ENCODE results near the gene KIF1C. TPM values are rescaled to one million over a fixed set of nuclear protein-coding genes. Genes with fewer than 3 reads are reported as not detected.

Gene KIF1C
- 21.6 and 38.9 TPM in 2 replicates for total RNA-seq (2011; cell fraction: chromatin; rRNA removed; ENCODE audit: low replicate concordance)
- total RNA-seq (2011; cell fraction: nucleolus; rRNA removed), result 14.3 and 15.7 TPM in 2 replicates
- total RNA-seq (2011; cell fraction: nucleoplasm; rRNA removed), result 19.9 and 30.2 TPM in 2 replicates
- total RNA-seq (2014; rRNA removed) (24.6 and 32.9 TPM in 2 replicates), total RNA-seq (2014; rRNA removed; fragmentation: Illumina TruSeq; extraction: Trizol) (22.9 and 25.1 TPM in 2 replicates), total RNA-seq (2015; rRNA removed; fragmentation: Illumina TruSeq; extraction: Trizol) (25.1 and 25.8 TPM in 2 replicates), total RNA-seq (2021) (67.4 and 68.4 TPM in 2 replicates), polyA plus RNA-seq (2011; rRNA removed) (15.4 and 28.5 TPM in 2 replicates), polyA plus RNA-seq (2014; fragmentation: Illumina TruSeq; extraction: Trizol) (24.2 and 29.5 TPM in 2 replicates), polyA plus RNA-seq (2014; fragmentation: Nextera tagmentation; extraction: Ambion mirVana) (under 1 TPM; 0.38 to 0.48 TPM), polyA plus RNA-seq (2014; rRNA removed) (15.2 and 21.4 TPM in 2 replicates), polyA minus RNA-seq (2011; rRNA and poly(A)+ RNA removed) (24.6 and 34.2 TPM in 2 replicates), Bru-seq, nascent RNA (percentile 57 among the genes with signal in this experiment), BruChase-seq, experiment 1, labeled RNA remaining after a 2-hour chase (percentile 58 among the genes with signal in this experiment), BruChase-seq, experiment 2, labeled RNA remaining after a 6-hour chase (percentile 64 among the genes with signal in this experiment)
- polyA plus RNA-seq (2011; cell fraction: cytosol; rRNA removed), result 10.0 and 18.3 TPM in 2 replicates
- 20.7 and 22.6 TPM in 2 replicates for polyA plus RNA-seq (2011; cell fraction: nucleus; rRNA removed)
- polyA plus RNA-seq (2012), result 19.6 and 27.3 TPM in 2 replicates
- polyA minus RNA-seq (2011; cell fraction: cytosol; rRNA and poly(A)+ RNA removed), result 19.0 and 19.8 TPM in 2 replicates
- 3.4 and 4.6 TPM in 2 replicates for polyA minus RNA-seq (2011; cell fraction: nucleus; rRNA and poly(A)+ RNA removed)
- long read RNA-seq, experiment 1, full-length matches to known transcripts, result 23 of 122 reads
- long read RNA-seq, experiment 1, partial matches to known transcripts, result 84 of 122 reads
- long read RNA-seq, experiment 1, other reads (novel, unspliced or antisense), result 15 of 122 reads
- long read RNA-seq, experiment 2, full-length matches to known transcripts, result 2 of 84 reads
- long read RNA-seq, experiment 2, partial matches to known transcripts, result 49 of 84 reads
- long read RNA-seq, experiment 2, other reads (novel, unspliced or antisense), result 33 of 84 reads
- long read RNA-seq, experiment 3, partial matches to known transcripts, result 3 of 3 reads
- long read RNA-seq, experiment 3, other reads (novel, unspliced or antisense), result 0 of 3 reads

GRCh38 chr17:4997302-4998026 lies at the start of gene KIF1C, which contains the start of gene INCA1:
KIF1C (plus strand) TSS chr17:4997950; CDS start chr17:5000247, 2,297 bp downstream.
INCA1 (minus strand) TSS chr17:4997522; CDS start chr17:4994437, 3,085 bp downstream.
- Histone ChIP-seq H3K27ac (ENCODE audit: extremely low read depth, low read depth, low read length) (peak within 1 kb of the TSS; percentile 83), H3K36me3 (ENCODE audit: control insufficient read depth, insufficient read depth, low read length) (peaks cover 22% of the 10 kb centered on the region; the same call in 2 of the 3 replicates), H3K4me2 (ENCODE audit: insufficient read depth, low read length) (peak within 1 kb of the TSS; percentile 83), H3K9me1 (ENCODE audit: control insufficient read depth, insufficient read depth, low read length) (peaks cover 2% of the 10 kb centered on the region), H2AFZ (ENCODE audit: low read depth, low read length) (peak within 1 kb of the TSS; percentile 94), H3K4me1 (replicated peaks in 1 of 2; ENCODE audit: control insufficient read depth in 2 of 2, insufficient read depth in 2 of 2, low read length in 2 of 2) (peaks cover 11 to 34% of the 10 kb centered on the region in 2 experiments; a peak in 3 of 5 replicates), H3K4me3 (peak within 1 kb of the TSS; percentile 74), H3K9ac (ENCODE audit: insufficient read depth in 1 of 2, low read depth in 2 of 2, low read length in 2 of 2) (peak within 1 kb of the TSS; percentile 75 to 95), H3K79me2 (ENCODE audit: control insufficient read depth, insufficient read depth, low read length) (peaks cover 16% of the 10 kb centered on the region), H4K20me1 (replicated peaks; ENCODE audit: control insufficient read depth, insufficient read depth, low read length) (no peaks in the 10 kb centered on the region), H3K9me3 (replicated peaks; ENCODE audit: control insufficient read depth, insufficient read depth, low read depth, low read length) (no peaks in the 10 kb centered on the region), H3K27me3 (ENCODE audit: control insufficient read depth in 2 of 2, insufficient read depth in 2 of 2, low read length in 2 of 2) (no peaks in the 10 kb centered on the region)
- ChIA-PET POLR2A (interaction anchor here (0.6 to 1.3 kb wide), 5 partner anchors 9 to 64 kb away, joined by 3 to 13 read pairs (median 4); no protein-coding TSS in a partner anchor), CTCF (ENCODE audit: low intra/inter-chr PET ratio) (interaction anchor here (0.6 kb wide), 1 partner anchor 12 kb away, joined by 4 read pairs; no protein-coding TSS in a partner anchor)
- FAIRE-seq (no peak), DNase-seq (ENCODE audit: extremely low read depth in 1 of 4, low spot score in 3 of 4) (peak; percentile 90 to 94 (median 90)), ATAC-seq (peak; percentile 97)
- WGBS (ENCODE audit: insufficient coverage, low coverage, missing lambda C conversion rate), result 0% methylated on average over 5 of the region's 93 CpGs
- BruUV-seq (replicated peaks), result no TSS peak
- intact Hi-C loops (cut with micrococcal nuclease) (no loop called here), in situ Hi-C loops (cut with MboI) (no loop called here)
- TF ChIP-seq, protein P1, sequence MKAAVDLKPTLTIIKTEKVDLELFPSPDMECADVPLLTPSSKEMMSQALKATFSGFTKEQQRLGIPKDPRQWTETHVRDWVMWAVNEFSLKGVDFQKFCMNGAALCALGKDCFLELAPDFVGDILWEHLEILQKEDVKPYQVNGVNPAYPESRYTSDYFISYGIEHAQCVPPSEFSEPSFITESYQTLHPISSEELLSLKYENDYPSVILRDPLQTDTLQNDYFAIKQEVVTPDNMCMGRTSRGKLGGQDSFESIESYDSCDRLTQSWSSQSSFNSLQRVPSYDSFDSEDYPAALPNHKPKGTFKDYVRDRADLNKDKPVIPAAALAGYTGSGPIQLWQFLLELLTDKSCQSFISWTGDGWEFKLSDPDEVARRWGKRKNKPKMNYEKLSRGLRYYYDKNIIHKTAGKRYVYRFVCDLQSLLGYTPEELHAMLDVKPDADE (conservative IDR thresholded peaks at IDR 0.05; ENCODE audit: control insufficient read depth, low read depth, low read length), result no peak; the same call in 1 of the 2 replicates
- TF ChIP-seq NKRF (IDR thresholded peaks at IDR 0.05; ENCODE audit: borderline replicate concordance), result peak; percentile 67; the same call in 1 of the 2 replicates
- TF ChIP-seq KDM5B (IDR thresholded peaks at IDR 0.05; ENCODE audit: insufficient replicate concordance, low read depth, low read length), result no peak
- TF ChIP-seq MEF2D (tag; conservative IDR thresholded peaks at IDR 0.05; ENCODE audit: low read depth), result no peak
- TF ChIP-seq CXXC5 (CRISPR knock-in tag; IDR thresholded peaks at IDR 0.05), result peak; percentile 74
- peak; percentile 40 for TF ChIP-seq U2AF1 (optimal IDR thresholded peaks at IDR 0.05; ENCODE audit: low read depth, low read length)
- TF ChIP-seq HDAC1 (IDR thresholded peaks at IDR 0.05), result 0 out of 4 replicates have a peak, but pooled peaks of 1 of the 2 experiments have one; percentile 32
- peak; percentile 55 for TF ChIP-seq ATF7 (IDR thresholded peaks at IDR 0.05)
- no peak for TF ChIP-seq KLF13 (tag; IDR thresholded peaks at IDR 0.05; ENCODE audit: borderline replicate concordance, low read depth)
- TF ChIP-seq RBM34 (IDR thresholded peaks at IDR 0.05; ENCODE audit: borderline replicate concordance, insufficient read depth, low read length), result peak; percentile 40; the same call in 1 of the 2 replicates
- peak; percentile 82 for TF ChIP-seq FOXM1 (IDR thresholded peaks at IDR 0.05; ENCODE audit: low read depth)
- TF ChIP-seq FOXM1 (CRISPR knock-in tag; IDR thresholded peaks at IDR 0.05; ENCODE audit: low read depth), result no peak
- no peak for TF ChIP-seq ZNF3 (CRISPR knock-in tag; IDR thresholded peaks at IDR 0.05)

Data from K562 (cell line).